ENCODE data around the gene DZIP1L. TPM values are rescaled to one million over a fixed set of nuclear protein-coding genes. Genes with fewer than 3 reads are reported as not detected.

DZIP1L gene
- total and polyA plus RNA-seq, 2 donors (not counting 3 experiments of a cell fraction or from before 2014, with no cell fraction given): 3.0 to 17.9 TPM

DNA sequence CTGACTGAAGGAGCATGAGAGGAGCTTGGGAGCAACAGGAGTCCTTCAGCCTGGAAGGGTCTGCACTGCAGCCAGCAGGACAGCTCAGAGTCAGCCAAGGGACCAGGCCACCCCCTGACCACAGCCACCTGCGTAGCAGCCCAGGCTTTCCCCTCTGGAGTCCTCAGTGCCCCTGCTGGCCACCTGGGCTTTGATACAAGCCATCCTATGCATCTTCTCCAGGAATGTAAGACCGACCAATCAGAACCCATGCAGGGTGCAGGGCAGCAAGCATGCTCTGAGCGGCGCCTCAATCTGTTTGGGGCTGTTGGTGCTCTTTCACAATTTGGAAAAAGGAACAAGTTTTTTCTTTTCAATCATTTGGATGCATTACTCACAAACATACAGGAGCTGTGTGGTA is 52.0 kb downstream of the DZIP1L start:
- no peak overlapping the region for H3K4me2 ChIP-seq (ENCODE audit: insufficient read depth, low read length)
- CTCF ChIA-PET: interaction anchor here (1.1 to 5.5 kb wide), 2 partner anchors 11 to 56 kb away, joined by 4 to 69 read pairs; no protein-coding TSS in a partner anchor
- POLR2A ChIA-PET: no interaction called here
- H3K4me3 ChIP-seq (replicated peaks in 1 of 3; ENCODE audit: insufficient read depth in 1 of 3, low read depth in 1 of 3, low read length in 3 of 3): no peak overlapping the region
- H4K20me1 ChIP-seq (replicated peaks; ENCODE audit: control insufficient read depth, extremely low read depth, insufficient read depth, low read length): no peaks in the 10 kb centered on the region
- H3K4me1 ChIP-seq (ENCODE audit: control insufficient read depth, extremely low read depth, insufficient read depth, low read length): no peaks in the 10 kb centered on the region
- no peak for FAIRE-seq
- no peak for TF ChIP-seq EZH2 (IDR thresholded peaks at IDR 0.05; ENCODE audit: borderline replicate concordance, low read depth, low read length, severe bottlenecking)
- TF ChIP-seq POLR2A (IDR thresholded peaks at IDR 0.05; ENCODE audit: low read depth, low read length): no peak
- no peak for TF ChIP-seq GATA2 (IDR thresholded peaks at IDR 0.05; ENCODE audit: insufficient read depth, insufficient read length, low read depth, low read length)
- TF ChIP-seq, protein P1, sequence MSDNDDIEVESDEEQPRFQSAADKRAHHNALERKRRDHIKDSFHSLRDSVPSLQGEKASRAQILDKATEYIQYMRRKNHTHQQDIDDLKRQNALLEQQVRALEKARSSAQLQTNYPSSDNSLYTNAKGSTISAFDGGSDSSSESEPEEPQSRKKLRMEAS (IDR thresholded peaks at IDR 0.05; ENCODE audit: insufficient read depth, insufficient read length): no peak
- TF ChIP-seq, protein P2, sequence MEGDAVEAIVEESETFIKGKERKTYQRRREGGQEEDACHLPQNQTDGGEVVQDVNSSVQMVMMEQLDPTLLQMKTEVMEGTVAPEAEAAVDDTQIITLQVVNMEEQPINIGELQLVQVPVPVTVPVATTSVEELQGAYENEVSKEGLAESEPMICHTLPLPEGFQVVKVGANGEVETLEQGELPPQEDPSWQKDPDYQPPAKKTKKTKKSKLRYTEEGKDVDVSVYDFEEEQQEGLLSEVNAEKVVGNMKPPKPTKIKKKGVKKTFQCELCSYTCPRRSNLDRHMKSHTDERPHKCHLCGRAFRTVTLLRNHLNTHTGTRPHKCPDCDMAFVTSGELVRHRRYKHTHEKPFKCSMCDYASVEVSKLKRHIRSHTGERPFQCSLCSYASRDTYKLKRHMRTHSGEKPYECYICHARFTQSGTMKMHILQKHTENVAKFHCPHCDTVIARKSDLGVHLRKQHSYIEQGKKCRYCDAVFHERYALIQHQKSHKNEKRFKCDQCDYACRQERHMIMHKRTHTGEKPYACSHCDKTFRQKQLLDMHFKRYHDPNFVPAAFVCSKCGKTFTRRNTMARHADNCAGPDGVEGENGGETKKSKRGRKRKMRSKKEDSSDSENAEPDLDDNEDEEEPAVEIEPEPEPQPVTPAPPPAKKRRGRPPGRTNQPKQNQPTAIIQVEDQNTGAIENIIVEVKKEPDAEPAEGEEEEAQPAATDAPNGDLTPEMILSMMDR (IDR thresholded peaks at IDR 0.05; ENCODE audit: extremely low read depth in 1 of 2, insufficient read depth in 1 of 2, low read depth in 1 of 2, low read length in 2 of 2): no peak
- TF ChIP-seq JUN (IDR thresholded peaks at IDR 0.05; ENCODE audit: borderline replicate concordance, insufficient read depth, insufficient read length, low read depth): no peak
- no peak for TF ChIP-seq POLR2AphosphoS5 (IDR thresholded peaks at IDR 0.05; ENCODE audit: insufficient read depth, low read depth, low read length)
- no peak for TF ChIP-seq FOS (IDR thresholded peaks at IDR 0.05; ENCODE audit: borderline replicate concordance, insufficient read depth, low read length)
- no peak for TF ChIP-seq MYC (IDR thresholded peaks at IDR 0.05; ENCODE audit: low read depth, low read length)
- H3K9ac ChIP-seq (replicated peaks; ENCODE audit: extremely low read depth, insufficient read depth, low read length): no peak overlapping the region
- no peaks in the 10 kb centered on the region for H3K79me2 ChIP-seq (ENCODE audit: control insufficient read depth, insufficient read depth, low read length)
- no peak overlapping the region for H2AFZ ChIP-seq (ENCODE audit: low read depth, low read length)
- intact Hi-C loops (cut with micrococcal nuclease) (no loop called here), dilution Hi-C loops (cut with MboI; ENCODE audit: extremely low pct_ligation_motif_present, low sequenced_read_pairs) (no loop called here)
- H3K9me1 ChIP-seq (replicated peaks; ENCODE audit: control insufficient read depth, extremely low read depth, insufficient read depth, low read length): no peaks in the 10 kb centered on the region
- no peaks in the 10 kb centered on the region for H3K27me3 ChIP-seq (ENCODE audit: control insufficient read depth in 2 of 2, insufficient read depth in 2 of 2, low read length in 2 of 2)
- H3K9me3 ChIP-seq (replicated peaks; ENCODE audit: control insufficient read depth, insufficient read depth, low read length): no peaks in the 10 kb centered on the region
- no peak for DNase-seq (ENCODE audit: low read depth, low spot score)
- no peak overlapping the region for H3K27ac ChIP-seq (ENCODE audit: insufficient read depth, low read depth, low read length)
- no TSS peak for BruUV-seq (replicated peaks)
- H3K36me3 ChIP-seq (ENCODE audit: control insufficient read depth in 2 of 2, extremely low read depth in 1 of 2, insufficient read depth in 2 of 2, low read length in 2 of 2): no peaks in the 10 kb centered on the region

Data from endothelial cell of umbilical vein (primary cell).